Gastrocnemius medialis (tissue), 4 donors: Measurements from ENCODE around the gene HBE1.
"Not testable (repeated sequence)": the region's sequence is repeated elsewhere in the genome, so short reads cannot be mapped to it uniquely, and the experiment has no call there.

Experiments used
- CTCF ChIP-seq, 5 experiments: fragments of 450-650 bp in 3 of 5; fragments of 200-600 bp in 2 of 5; sonication (generic) in 2 of 5; IDR thresholded peaks in 4 of 5; conservative IDR thresholded peaks in 1 of 5; 1 replicate in 4 of 5; 2 replicates in 1 of 5; pipeline ENCODE4 v1.5.1; 2016 to 2019; ENCODE audit warnings: antibody characterized with exemption in 5 of 5, mild to moderate bottlenecking in 3 of 5, moderate library complexity in 3 of 5
- POLR2A ChIP-seq, 2 donors: fragments of 450-650 bp; IDR thresholded peaks; one replicate each; pipeline ENCODE4 v1.6.1; 2017; ENCODE audit warnings: antibody characterized with exemption in 2 of 2, mild to moderate bottlenecking in 2 of 2, moderate library complexity in 2 of 2

- TF ChIP-seq CTCF (IDR thresholded peaks at IDR 0.05 in 4 of 5, conservative IDR thresholded peaks at IDR 0.05 in 1 of 5); POLR2A (IDR thresholded peaks at IDR 0.05): not testable (repeated sequence)
These were observed 15.7 kb downstream of the HBE1 start for GRCh38 chr11:5254023-5254422.
